ENCODE data around the gene CIDEB. TPM values are rescaled to one million over a fixed set of nuclear protein-coding genes. Genes with fewer than 3 reads are reported as not detected.

Gene CIDEB
- total and polyA plus RNA-seq, 2 of the 13 experiments (the other 11 are each of a cell fraction or from before 2014, with no cell fraction given): 35.8 to 110 TPM

DNA sequence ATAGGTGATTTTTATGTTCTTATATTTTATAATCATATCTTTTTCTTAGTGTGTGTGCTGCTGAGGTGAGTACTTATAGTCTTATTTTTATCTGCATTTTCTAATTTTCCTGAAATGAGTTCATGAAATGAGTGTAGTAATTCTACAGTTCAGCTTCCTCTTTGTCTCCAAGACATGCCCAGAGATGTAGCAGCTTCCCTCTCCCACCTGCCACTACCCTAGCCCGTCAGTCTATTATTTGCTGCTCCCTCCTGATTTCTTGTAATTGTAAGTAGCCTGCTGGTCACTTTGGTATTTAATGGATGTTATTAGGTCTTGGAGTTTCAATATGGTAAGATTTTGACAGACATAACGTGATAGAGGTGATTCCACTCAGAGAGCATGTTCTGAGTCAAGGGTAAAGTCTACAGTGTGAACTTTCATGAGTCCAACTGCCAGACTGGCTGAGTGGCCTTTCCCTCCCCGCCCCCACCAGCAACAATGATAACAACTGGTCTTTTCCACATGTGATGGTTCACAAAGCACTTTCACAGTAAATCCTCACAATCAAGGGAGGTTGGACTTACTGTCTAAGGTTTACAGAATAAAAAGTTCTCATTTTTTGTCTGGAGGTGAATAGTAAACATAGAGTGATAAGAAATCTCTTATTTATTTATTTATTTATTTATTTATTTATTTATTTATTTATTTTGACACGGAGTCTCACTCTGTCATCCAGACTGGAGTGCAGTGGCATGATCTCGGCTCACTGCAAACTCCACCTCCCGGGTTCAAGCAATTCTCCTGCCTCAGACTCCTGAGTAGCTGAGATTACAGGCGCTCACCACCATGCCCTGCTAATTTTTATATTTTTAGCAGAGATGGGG is 36.3 kb upstream of the CIDEB start (continued):
- TF ChIP-seq, protein P1, sequence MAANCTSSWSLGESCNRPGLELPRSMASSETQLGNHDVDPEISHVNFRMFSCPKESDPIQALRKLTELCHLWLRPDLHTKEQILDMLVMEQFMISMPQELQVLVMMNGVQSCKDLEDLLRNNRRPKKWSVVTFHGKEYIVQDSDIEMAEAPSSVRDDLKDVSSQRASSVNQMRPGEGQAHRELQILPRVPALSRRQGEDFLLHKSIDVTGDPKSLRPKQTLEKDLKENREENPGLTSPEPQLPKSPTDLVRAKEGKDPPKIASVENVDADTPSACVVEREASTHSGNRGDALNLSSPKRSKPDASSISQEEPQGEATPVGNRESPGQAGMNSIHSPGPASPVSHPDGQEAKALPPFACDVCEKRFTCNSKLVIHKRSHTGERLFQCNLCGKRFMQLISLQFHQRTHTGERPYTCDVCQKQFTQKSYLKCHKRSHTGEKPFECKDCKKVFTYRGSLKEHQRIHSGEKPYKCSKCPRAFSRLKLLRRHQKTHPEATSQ (CRISPR knock-in tag; IDR thresholded peaks at IDR 0.05; ENCODE audit: borderline replicate concordance): no peak
- no peak for TF ChIP-seq ZNF460 (CRISPR knock-in tag; IDR thresholded peaks at IDR 0.05; ENCODE audit: borderline replicate concordance)
- TF ChIP-seq RARA (CRISPR knock-in tag; IDR thresholded peaks at IDR 0.05): peak; percentile 81
- TF ChIP-seq NFIC (IDR thresholded peaks at IDR 0.05; ENCODE audit: low read length): no peak
- no peak for TF ChIP-seq RBM22 (optimal IDR thresholded peaks at IDR 0.05; ENCODE audit: low read length)
- no peak for TF ChIP-seq ZNF484 (CRISPR knock-in tag; IDR thresholded peaks at IDR 0.05; ENCODE audit: borderline replicate concordance, low read depth)
- TF ChIP-seq ZNF883 (CRISPR knock-in tag; IDR thresholded peaks at IDR 0.05; ENCODE audit: not compliant biosample characterization): no peak
- TF ChIP-seq, protein P2, sequence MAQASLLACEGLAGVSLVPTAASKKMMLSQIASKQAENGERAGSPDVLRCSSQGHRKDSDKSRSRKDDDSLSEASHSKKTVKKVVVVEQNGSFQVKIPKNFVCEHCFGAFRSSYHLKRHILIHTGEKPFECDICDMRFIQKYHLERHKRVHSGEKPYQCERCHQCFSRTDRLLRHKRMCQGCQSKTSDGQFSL (CRISPR knock-in tag; IDR thresholded peaks at IDR 0.05): no peak
- TF ChIP-seq, protein P3, sequence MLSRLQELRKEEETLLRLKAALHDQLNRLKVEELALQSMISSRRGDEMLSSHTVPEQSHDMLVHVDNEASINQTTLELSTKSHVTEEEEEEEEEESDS (CRISPR knock-in tag; IDR thresholded peaks at IDR 0.05; ENCODE audit: borderline replicate concordance): peak; percentile 58; the same call in 1 of the 2 replicates
- no peak for TF ChIP-seq ZNF251 (CRISPR knock-in tag; IDR thresholded peaks at IDR 0.05)
- TF ChIP-seq GTF2F1 (IDR thresholded peaks at IDR 0.05; ENCODE audit: low read length): no peak
- TF ChIP-seq THAP11 (CRISPR knock-in tag; IDR thresholded peaks at IDR 0.05): no peak
- TF ChIP-seq ZFP82 (CRISPR knock-in tag; IDR thresholded peaks at IDR 0.05; ENCODE audit: borderline replicate concordance): no peak
- TF ChIP-seq, protein P4, sequence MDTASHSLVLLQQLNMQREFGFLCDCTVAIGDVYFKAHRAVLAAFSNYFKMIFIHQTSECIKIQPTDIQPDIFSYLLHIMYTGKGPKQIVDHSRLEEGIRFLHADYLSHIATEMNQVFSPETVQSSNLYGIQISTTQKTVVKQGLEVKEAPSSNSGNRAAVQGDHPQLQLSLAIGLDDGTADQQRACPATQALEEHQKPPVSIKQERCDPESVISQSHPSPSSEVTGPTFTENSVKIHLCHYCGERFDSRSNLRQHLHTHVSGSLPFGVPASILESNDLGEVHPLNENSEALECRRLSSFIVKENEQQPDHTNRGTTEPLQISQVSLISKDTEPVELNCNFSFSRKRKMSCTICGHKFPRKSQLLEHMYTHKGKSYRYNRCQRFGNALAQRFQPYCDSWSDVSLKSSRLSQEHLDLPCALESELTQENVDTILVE (CRISPR knock-in tag; IDR thresholded peaks at IDR 0.05): no peak
- TF ChIP-seq, protein P5, sequence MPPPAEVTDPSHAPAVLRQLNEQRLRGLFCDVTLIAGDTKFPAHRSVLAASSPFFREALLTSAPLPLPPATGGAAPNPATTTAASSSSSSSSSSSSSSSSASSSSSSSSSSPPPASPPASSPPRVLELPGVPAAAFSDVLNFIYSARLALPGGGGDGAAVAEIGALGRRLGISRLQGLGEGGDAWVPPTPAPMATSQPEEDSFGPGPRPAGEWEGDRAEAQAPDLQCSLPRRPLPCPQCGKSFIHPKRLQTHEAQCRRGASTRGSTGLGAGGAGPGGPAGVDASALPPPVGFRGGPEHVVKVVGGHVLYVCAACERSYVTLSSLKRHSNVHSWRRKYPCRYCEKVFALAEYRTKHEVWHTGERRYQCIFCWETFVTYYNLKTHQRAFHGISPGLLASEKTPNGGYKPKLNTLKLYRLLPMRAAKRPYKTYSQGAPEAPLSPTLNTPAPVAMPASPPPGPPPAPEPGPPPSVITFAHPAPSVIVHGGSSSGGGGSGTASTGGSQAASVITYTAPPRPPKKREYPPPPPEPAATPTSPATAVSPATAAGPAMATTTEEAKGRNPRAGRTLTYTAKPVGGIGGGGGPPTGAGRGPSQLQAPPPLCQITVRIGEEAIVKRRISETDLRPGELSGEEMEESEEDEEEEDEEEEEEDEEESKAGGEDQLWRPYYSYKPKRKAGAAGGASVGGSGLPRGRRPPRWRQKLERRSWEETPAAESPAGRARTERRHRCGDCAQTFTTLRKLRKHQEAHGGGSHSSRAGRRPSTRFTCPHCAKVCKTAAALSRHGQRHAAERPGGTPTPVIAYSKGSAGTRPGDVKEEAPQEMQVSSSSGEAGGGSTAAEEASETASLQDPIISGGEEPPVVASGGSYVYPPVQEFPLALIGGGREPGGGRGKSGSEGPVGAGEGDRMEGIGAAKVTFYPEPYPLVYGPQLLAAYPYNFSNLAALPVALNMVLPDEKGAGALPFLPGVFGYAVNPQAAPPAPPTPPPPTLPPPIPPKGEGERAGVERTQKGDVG (CRISPR knock-in tag; IDR thresholded peaks at IDR 0.05; ENCODE audit: borderline replicate concordance): no peak
- TF ChIP-seq, protein P6, sequence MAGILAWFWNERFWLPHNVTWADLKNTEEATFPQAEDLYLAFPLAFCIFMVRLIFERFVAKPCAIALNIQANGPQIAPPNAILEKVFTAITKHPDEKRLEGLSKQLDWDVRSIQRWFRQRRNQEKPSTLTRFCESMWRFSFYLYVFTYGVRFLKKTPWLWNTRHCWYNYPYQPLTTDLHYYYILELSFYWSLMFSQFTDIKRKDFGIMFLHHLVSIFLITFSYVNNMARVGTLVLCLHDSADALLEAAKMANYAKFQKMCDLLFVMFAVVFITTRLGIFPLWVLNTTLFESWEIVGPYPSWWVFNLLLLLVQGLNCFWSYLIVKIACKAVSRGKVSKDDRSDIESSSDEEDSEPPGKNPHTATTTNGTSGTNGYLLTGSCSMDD (CRISPR knock-in tag; IDR thresholded peaks at IDR 0.05): no peak
- TF ChIP-seq PHF5A (CRISPR knock-in tag; IDR thresholded peaks at IDR 0.05; ENCODE audit: low read depth, unreplicated experiment): no peak
- TF ChIP-seq KDM5A (IDR thresholded peaks at IDR 0.05; ENCODE audit: borderline replicate concordance, low read length): no peak
- no peak for TF ChIP-seq PTBP1 (IDR thresholded peaks at IDR 0.05; ENCODE audit: low read depth, low read length, poor library complexity, severe bottlenecking)
- TF ChIP-seq BRCA1 (CRISPR knock-in tag; IDR thresholded peaks at IDR 0.05): no peak
- no peak for TF ChIP-seq MEIS2 (CRISPR knock-in tag; IDR thresholded peaks at IDR 0.05)

All from HepG2 (cell line).